ENCODE data around the gene MFAP3L.

GRCh38 chr4:169986369-169986768 is 39.8 kb downstream of the MFAP3L start:
- TF ChIP-seq CTCF (IDR thresholded peaks at IDR 0.05) (no peak), POLR2A (IDR thresholded peaks at IDR 0.05) (no peak)
